CD14-positive monocyte (primary cell): ENCODE data around the gene THSD4. TPM values are rescaled to one million over a fixed set of nuclear protein-coding genes. Genes with fewer than 3 reads are reported as not detected.
A peak's percentile ranks its signal among the peaks of the same experiment; 100 is the strongest.

ENCODE experiments used
- DNase-seq, 3 donors: peaks; one replicate each; pipeline ENCODE4 v3.0.0-alpha.2; 2011 to 2022
- H2AFZ ChIP-seq: 2 replicates; pipeline ENCODE4 v1.6.0; 2012; ENCODE audit warnings: mild to moderate bottlenecking, low read depth, low read length, inconsistent platforms; ENCODE audit not compliant: insufficient read depth, poor library complexity, severe bottlenecking
- H3K27ac ChIP-seq, 2 donors: 1 replicate in 1 of 2; 2 replicates in 1 of 2; pipeline ENCODE4 v1.5.1; 2012 to 2013; ENCODE audit warnings: low read length in 2 of 2, control low read depth in 1 of 2, inconsistent platforms in 1 of 2, low read depth in 1 of 2, mild to moderate bottlenecking in 1 of 2
- H3K27me3 ChIP-seq, 2 donors: one replicate each; pipeline versions ENCODE4 v1.6.0 to v1.6.1; 2011 to 2013; ENCODE audit warnings: low read length in 2 of 2; ENCODE audit not compliant: control insufficient read depth in 2 of 2, insufficient read depth in 2 of 2
- H3K36me3 ChIP-seq, 2 donors: replicated peaks in 1 of 2; 1 replicate in 1 of 2; 2 replicates in 1 of 2; pipeline versions ENCODE4 v1.5.1 to v1.6.1; 2012 to 2013; ENCODE audit warnings: low read length in 2 of 2, control low read depth in 1 of 2, inconsistent platforms in 1 of 2, mild to moderate bottlenecking in 1 of 2; ENCODE audit not compliant: insufficient read depth in 2 of 2, control insufficient read depth in 1 of 2
- H3K4me1 ChIP-seq, 2 donors: 1 replicate in 1 of 2; 2 replicates in 1 of 2; pipeline versions ENCODE4 v1.5.1 to v1.6.1; 2012 to 2013; ENCODE audit warnings: low read length in 2 of 2, control low read depth in 1 of 2, inconsistent platforms in 1 of 2, mild to moderate bottlenecking in 1 of 2, moderate library complexity in 1 of 2; ENCODE audit not compliant: insufficient read depth in 2 of 2, control insufficient read depth in 1 of 2
- H3K4me2 ChIP-seq: replicated peaks from 2 replicates; pipeline ENCODE3; 2012; ENCODE audit warnings: low read length, moderate library complexity, mild to moderate bottlenecking; ENCODE audit not compliant: poor library complexity, severe bottlenecking; ENCODE audit errors: extremely low read depth
- H3K4me3 ChIP-seq, 3 experiments: fragments of 200-600 bp in 1 of 3; sonication (generic) in 1 of 3; replicated peaks in 1 of 3; 1 replicate in 2 of 3; 2 replicates in 1 of 3; pipeline ENCODE4 v1.5.1; 2011 to 2013; ENCODE audit warnings: low read length in 3 of 3, mild to moderate bottlenecking in 3 of 3, control low read depth in 2 of 3, low read depth in 2 of 3, inconsistent platforms in 1 of 3, moderate library complexity in 1 of 3
- H3K79me2 ChIP-seq: 2 replicates; pipeline ENCODE4 v1.6.0; 2012; ENCODE audit warnings: mild to moderate bottlenecking, control low read depth, inconsistent platforms, low read length, moderate library complexity; ENCODE audit not compliant: insufficient read depth
- H3K9ac ChIP-seq: 2 replicates; pipeline ENCODE4 v1.6.0; 2017; ENCODE audit warnings: low read length, mild to moderate bottlenecking; ENCODE audit not compliant: insufficient read depth, poor library complexity, severe bottlenecking
- H3K9me3 ChIP-seq, 2 donors: replicated peaks in 1 of 2; 1 replicate in 1 of 2; 2 replicates in 1 of 2; pipeline versions ENCODE4 v1.5.1 to v1.6.1; 2012 to 2013; ENCODE audit warnings: low read length in 2 of 2, control low read depth in 1 of 2; ENCODE audit not compliant: control insufficient read depth in 1 of 2, insufficient read depth in 1 of 2
- H4K20me1 ChIP-seq: 2 replicates; pipeline ENCODE4 v1.6.0; 2012; ENCODE audit warnings: mild to moderate bottlenecking, low read length, control low read depth, moderate library complexity; ENCODE audit not compliant: insufficient read depth
- H3K27ac Mint-ChIP-seq, 7 donors: one replicate each; pipeline ENCODE4 v1.8.0; 2020; ENCODE audit warnings: mild to moderate bottlenecking in 7 of 7, mixed read lengths in 7 of 7, moderate library complexity in 6 of 7, inconsistent platforms in 2 of 7
- H3K27me3 Mint-ChIP-seq, 3 donors: one replicate each; pipeline ENCODE4 v1.8.0; 2021 to 2022; ENCODE audit warnings: low read depth in 3 of 3, mild to moderate bottlenecking in 3 of 3, mixed read lengths in 3 of 3, moderate library complexity in 3 of 3, inconsistent platforms in 1 of 3
- H3K36me3 Mint-ChIP-seq, 2 donors: one replicate each; pipeline ENCODE4 v1.8.0; 2020; ENCODE audit warnings: mixed read lengths in 2 of 2, inconsistent platforms in 1 of 2, mild to moderate bottlenecking in 1 of 2
- H3K4me1 Mint-ChIP-seq: one replicate; pipeline ENCODE4 v1.8.0; 2020; ENCODE audit warnings: mild to moderate bottlenecking, mixed read lengths
- H3K4me3 Mint-ChIP-seq, 2 donors: one replicate each; pipeline ENCODE4 v1.8.0; 2020; ENCODE audit warnings: mild to moderate bottlenecking in 2 of 2, mixed read lengths in 2 of 2, moderate library complexity in 1 of 2
- H3K9me3 Mint-ChIP-seq, 7 donors: one replicate each; pipeline ENCODE4 v1.8.0; 2020 to 2022; ENCODE audit warnings: mixed read lengths in 7 of 7, mild to moderate bottlenecking in 6 of 7, moderate library complexity in 6 of 7, inconsistent platforms in 2 of 7
- CTCF ChIP-seq: fragments of 200-600 bp; IDR thresholded peaks from one replicate; pipeline ENCODE4 v1.8.0; 2022; ENCODE audit warnings: antibody characterized with exemption, mild to moderate bottlenecking
- WGBS: methylation state at CpG from one replicate; pipeline ENCODE4 v1.1.5; 2013; ENCODE audit warnings: missing lambda C conversion rate; ENCODE audit not compliant: insufficient coverage; 5-methylcytosine and 5-hydroxymethylcytosine counted together
- intact Hi-C, 2 donors: fragments of 100-400 bp; cut with micrococcal nuclease; formaldehyde crosslinking; loops; one replicate each; pipeline versions ENCODE4 v1.15.0 to v1.15.1; 2023
- polyA plus RNA-seq, 3 donors: library from polyadenylated mRNA; depleted of rRNA in 1 of 3; unstranded in 2 of 3; stranded (reverse) in 1 of 3; fragments of 300-500 nt in 2 of 3; fragments of >200 nt in 1 of 3; fragmentation: Illumina TruSeq in 2 of 3; gene quantifications; 1 replicate in 2 of 3; 2 replicates in 1 of 3; pipeline ENCODE4 v1.2.3, GENCODE V29; 2012 to 2021

Gene THSD4
- polyA plus RNA-seq, 3 donors: not detected

- Histone ChIP-seq H3K4me2 (no peak overlapping the region), H2AFZ (no peak overlapping the region), H3K36me3 (no peaks in the 10 kb centered on the region), H3K79me2 (no peaks in the 10 kb centered on the region), H4K20me1 (no peaks in the 10 kb centered on the region), H3K9ac (no peak overlapping the region), H3K4me1 (no peaks in the 10 kb centered on the region), H3K9me3 (no peaks in the 10 kb centered on the region), H3K27me3 (peaks cover 13 to 20% of the 10 kb centered on the region in 2 donors), H3K27ac (no peak overlapping the region), H3K4me3 (no peak overlapping the region)
- Mint-ChIP-seq H3K27me3 (peaks cover 26 to 36% (median 31%) of the 10 kb centered on the region in 3 donors), H3K4me1 (peaks cover under 1% of the 10 kb centered on the region), H3K9me3 (peaks cover 0 to 6% (median under 1%) of the 10 kb centered on the region in 7 donors), H3K27ac (peak overlapping the region in 2 of 7 donors; percentile 0 to 9), H3K4me3 (no peak overlapping the region), H3K36me3 (peaks cover 0 to 2% of the 10 kb centered on the region in 2 donors)
- TF ChIP-seq CTCF: no peak
- WGBS: 94% methylated on average over 3 of the region's 4 CpGs
- intact Hi-C loops: no loop called here
- DNase-seq: no peak
Observed at GRCh38 chr15:71121442-71121841, 6.2 kb downstream of the THSD4 start.

- 93% methylated on average over 6 of the region's 8 CpGs for WGBS
- DNase-seq: no peak
- H3K27ac Mint-ChIP-seq: peak overlapping the region in 1 of 7 donors; percentile 71
- no peak for TF ChIP-seq CTCF
- H3K4me1 ChIP-seq: no peaks in the 10 kb centered on the region
- no peaks in the 10 kb centered on the region for H4K20me1 ChIP-seq
- no peaks in the 10 kb centered on the region for H3K36me3 Mint-ChIP-seq
- H2AFZ ChIP-seq: no peak overlapping the region
- no peak overlapping the region for H3K4me3 Mint-ChIP-seq
- no peaks in the 10 kb centered on the region for H3K4me1 Mint-ChIP-seq
- no peaks in the 10 kb centered on the region for H3K27me3 ChIP-seq
- no peak overlapping the region for H3K4me3 ChIP-seq
- no peaks in the 10 kb centered on the region for H3K36me3 ChIP-seq
- no peak overlapping the region for H3K4me2 ChIP-seq
- no peak overlapping the region for H3K9ac ChIP-seq
- peaks cover 0 to 6% (median 0%) of the 10 kb centered on the region in 7 donors for H3K9me3 Mint-ChIP-seq
- H3K27me3 Mint-ChIP-seq: peaks cover 9 to 16% (median 14%) of the 10 kb centered on the region in 3 donors
- H3K9me3 ChIP-seq: no peaks in the 10 kb centered on the region
- H3K27ac ChIP-seq: no peak overlapping the region
- intact Hi-C loops: no loop called here
- H3K79me2 ChIP-seq: no peaks in the 10 kb centered on the region
Observed at GRCh38 chr15:71124937-71125790, 9.9 kb downstream of the THSD4 start.
